Esophagus (tissue), 2 donors: ENCODE results near the gene FNDC1. TPM values are rescaled to one million over a fixed set of nuclear protein-coding genes. Genes with fewer than 3 reads are reported as not detected.

Source experiments
- H3K27ac ChIP-seq, 2 donors: one replicate each; pipeline ENCODE4 v1.5.1; 2013; ENCODE audit warnings: low read depth in 2 of 2, mild to moderate bottlenecking in 2 of 2, inconsistent platforms in 1 of 2, low read length in 1 of 2, moderate library complexity in 1 of 2
- H3K27me3 ChIP-seq, 2 donors: one replicate each; pipeline ENCODE4 v1.6.1; 2013; ENCODE audit warnings: low read length in 2 of 2, control low read depth in 1 of 2, mild to moderate bottlenecking in 1 of 2; ENCODE audit not compliant: insufficient read depth in 2 of 2, control insufficient read depth in 1 of 2
- H3K36me3 ChIP-seq, 2 donors: one replicate each; pipeline ENCODE4 v1.6.1; 2013; ENCODE audit warnings: low read length in 1 of 2; ENCODE audit not compliant: control insufficient read depth in 2 of 2, insufficient read depth in 2 of 2
- H3K4me1 ChIP-seq, 2 donors: one replicate each; pipeline ENCODE4 v1.6.1; 2013; ENCODE audit warnings: low read length in 1 of 2; ENCODE audit not compliant: control insufficient read depth in 2 of 2, insufficient read depth in 2 of 2
- H3K4me3 ChIP-seq, 2 donors: one replicate each; pipeline ENCODE4 v1.5.1; 2013; ENCODE audit warnings: low read length in 2 of 2, mild to moderate bottlenecking in 2 of 2, low read depth in 1 of 2, moderate library complexity in 1 of 2
- H3K9me3 ChIP-seq, 2 donors: one replicate each; pipeline ENCODE4 v1.6.1; 2013; ENCODE audit warnings: mild to moderate bottlenecking in 2 of 2, low read depth in 1 of 2, low read length in 1 of 2, moderate library complexity in 1 of 2; ENCODE audit not compliant: control insufficient read depth in 2 of 2, insufficient read depth in 1 of 2
- WGBS, 2 donors: extraction: QIAGEN DNeasy Blood & Tissue Kit; methylation state at CpG; one replicate each; pipeline ENCODE4 v1.1.7; 2013; 5-methylcytosine and 5-hydroxymethylcytosine counted together
- polyA plus RNA-seq, 2 donors: library from polyadenylated mRNA; stranded (reverse); fragments of 200-250 nt; gene quantifications; one replicate each; pipeline ENCODE4 v1.2.3, GENCODE V29; 2013
- donor health status: healthy with polysubstance abuse.
- donor health status: Bipolar disorder and iron deficiency.

FNDC1 gene
- polyA plus RNA-seq, 2 donors = 0.01 to 0.02 TPM

GRCh38 chr6:159234102-159234553 lies 64.9 kb downstream of the FNDC1 start:
- H3K4me3 ChIP-seq = no peak overlapping the region
- no peak overlapping the region for H3K27ac ChIP-seq
- peaks cover 5 to 6% of the 10 kb centered on the region in 2 donors for H3K27me3 ChIP-seq
- H3K4me1 ChIP-seq = no peaks in the 10 kb centered on the region
- WGBS, 2 donors = 18 to 26% methylated on average over 17 to 26 of the region's 26 CpGs
- H3K9me3 ChIP-seq = no peaks in the 10 kb centered on the region
- no peaks in the 10 kb centered on the region for H3K36me3 ChIP-seq

GRCh38 chr6:159238920-159239558 lies 69.8 kb downstream of the FNDC1 start:
- peaks cover 1 to 5% of the 10 kb centered on the region in 2 donors for H3K27me3 ChIP-seq
- H3K9me3 ChIP-seq = no peaks in the 10 kb centered on the region
- H3K4me3 ChIP-seq = no peak overlapping the region
- H3K36me3 ChIP-seq = no peaks in the 10 kb centered on the region
- H3K4me1 ChIP-seq = no peaks in the 10 kb centered on the region
- 81 to 83% methylated on average over 9 of the region's 9 CpGs for WGBS, 2 donors
- H3K27ac ChIP-seq = no peak overlapping the region

- no peak overlapping the region for H3K4me3 ChIP-seq
- no peaks in the 10 kb centered on the region for H3K4me1 ChIP-seq
- no peaks in the 10 kb centered on the region for H3K9me3 ChIP-seq
- no peak overlapping the region for H3K27ac ChIP-seq
- H3K27me3 ChIP-seq = no peaks in the 10 kb centered on the region
- WGBS, 2 donors = 62 to 77% methylated on average over 3 of the region's 3 CpGs
- no peaks in the 10 kb centered on the region for H3K36me3 ChIP-seq
Observed at GRCh38 chr6:159249128-159249527, 79.9 kb downstream of the FNDC1 start.

GRCh38 chr6:159249752-159250151 lies 80.6 kb downstream of the FNDC1 start:
- no peaks in the 10 kb centered on the region for H3K4me1 ChIP-seq
- no peaks in the 10 kb centered on the region for H3K27me3 ChIP-seq
- no peak overlapping the region for H3K27ac ChIP-seq
- H3K36me3 ChIP-seq = no peaks in the 10 kb centered on the region
- WGBS, 2 donors = 40 to 44% methylated on average over 8 of the region's 8 CpGs
- no peaks in the 10 kb centered on the region for H3K9me3 ChIP-seq
- no peak overlapping the region for H3K4me3 ChIP-seq

- no peaks in the 10 kb centered on the region for H3K9me3 ChIP-seq
- no peak overlapping the region for H3K27ac ChIP-seq
- no peak overlapping the region for H3K4me3 ChIP-seq
- H3K27me3 ChIP-seq = no peaks in the 10 kb centered on the region
- no peaks in the 10 kb centered on the region for H3K36me3 ChIP-seq
- 88 to 98% methylated on average over 3 of the region's 3 CpGs for WGBS, 2 donors
- no peaks in the 10 kb centered on the region for H3K4me1 ChIP-seq
Observed at GRCh38 chr6:159250633-159251032, 81.4 kb downstream of the FNDC1 start.

- H3K9me3 ChIP-seq = no peaks in the 10 kb centered on the region
- H3K27me3 ChIP-seq = no peaks in the 10 kb centered on the region
- no peaks in the 10 kb centered on the region for H3K4me1 ChIP-seq
- H3K27ac ChIP-seq = no peak overlapping the region
- peak overlapping the region; percentile 0 to 15 for H3K4me3 ChIP-seq
- WGBS, 2 donors = 25 to 33% methylated on average over 10 of the region's 10 CpGs
- H3K36me3 ChIP-seq = no peaks in the 10 kb centered on the region
Observed at GRCh38 chr6:159252955-159253508, 83.8 kb downstream of the FNDC1 start.

GRCh38 chr6:159254186-159254585 lies 85.0 kb downstream of the FNDC1 start:
- no peak overlapping the region for H3K4me3 ChIP-seq
- 66 to 82% methylated on average over 2 of the region's 2 CpGs for WGBS, 2 donors
- H3K9me3 ChIP-seq = no peaks in the 10 kb centered on the region
- H3K36me3 ChIP-seq = no peaks in the 10 kb centered on the region
- H3K4me1 ChIP-seq = no peaks in the 10 kb centered on the region
- no peaks in the 10 kb centered on the region for H3K27me3 ChIP-seq
- H3K27ac ChIP-seq = no peak overlapping the region

- Histone ChIP-seq H3K27me3 (no peaks in the 10 kb centered on the region), H3K36me3 (no peaks in the 10 kb centered on the region), H3K4me3 (no peak overlapping the region), H3K27ac (no peak overlapping the region), H3K9me3 (no peaks in the 10 kb centered on the region), H3K4me1 (no peaks in the 10 kb centered on the region)
- whole genome bisulfite sequencing, 2 donors = 74 to 81% methylated on average over 4 of the region's 4 CpGs
Observed at GRCh38 chr6:159255434-159255951, 86.3 kb downstream of the FNDC1 start.

- no peaks in the 10 kb centered on the region for H3K27me3 ChIP-seq
- H3K9me3 ChIP-seq = no peaks in the 10 kb centered on the region
- H3K4me1 ChIP-seq = no peaks in the 10 kb centered on the region
- no peaks in the 10 kb centered on the region for H3K36me3 ChIP-seq
- no peak overlapping the region for H3K27ac ChIP-seq
- 93 to 96% methylated on average over 5 of the region's 5 CpGs for WGBS, 2 donors
- no peak overlapping the region for H3K4me3 ChIP-seq
Observed at GRCh38 chr6:159256128-159256527, 86.9 kb downstream of the FNDC1 start.

- Histone ChIP-seq H3K27me3 (no peaks in the 10 kb centered on the region), H3K36me3 (no peaks in the 10 kb centered on the region), H3K4me3 (no peak overlapping the region), H3K9me3 (no peaks in the 10 kb centered on the region), H3K4me1 (no peaks in the 10 kb centered on the region), H3K27ac (no peak overlapping the region)
- WGBS, 2 donors = 86% methylated on average over 6 of the region's 6 CpGs
Observed at GRCh38 chr6:159257846-159258245, 88.6 kb downstream of the FNDC1 start.
